HL-60 (cell line): ENCODE measurements around the gene DIAPH3.

Source experiments
- DNase-seq, 2 experiments: peaks; one replicate each; pipeline ENCODE4 v3.0.0-alpha.2; 2010 to 2020; ENCODE audit warnings: low read depth in 1 of 2, low spot score in 1 of 2
- H3K27ac ChIP-seq: fragments of 250-450 bp; sonication (Bioruptor Pico); replicated peaks from 2 replicates; pipeline ENCODE4 v1.5.1; 2020; ENCODE audit warnings: mild to moderate bottlenecking, moderate library complexity
- H3K27me3 ChIP-seq: fragments of 250-450 bp; sonication (Bioruptor Pico); 2 replicates; pipeline ENCODE4 v1.5.1; 2021; ENCODE audit warnings: mild to moderate bottlenecking, moderate library complexity; ENCODE audit not compliant: insufficient read depth, poor library complexity, severe bottlenecking
- H3K4me3 ChIP-seq: replicated peaks from 2 replicates; pipeline ENCODE4 v1.5.1; 2011; ENCODE audit warnings: mild to moderate bottlenecking, control low read depth, low read length; ENCODE audit not compliant: insufficient read depth
- GABPA ChIP-seq: IDR thresholded peaks from 2 replicates; pipeline ENCODE4 v1.6.1; 2012; ENCODE audit warnings: low read depth
- POLR2AphosphoS5 ChIP-seq: IDR thresholded peaks from 2 replicates; pipeline ENCODE4 v1.6.1; 2012; ENCODE audit warnings: low read depth
- SPI1 ChIP-seq: IDR thresholded peaks from 2 replicates; pipeline ENCODE4 v1.6.1; 2012; ENCODE audit warnings: low read depth, mild to moderate bottlenecking, borderline replicate concordance
- TF ChIP-seq, protein P1 (sequence below): IDR thresholded peaks from one replicate; pipeline ENCODE4 v1.5.1; 2011; ENCODE audit warnings: low read length, control low read depth, inconsistent platforms; ENCODE audit not compliant: insufficient read depth
- TF ChIP-seq, protein P2 (sequence below): IDR thresholded peaks from 2 replicates; pipeline ENCODE4 v1.6.1; 2012; ENCODE audit warnings: low read depth; ENCODE audit not compliant: insufficient replicate concordance

Gene DIAPH3

DNA sequence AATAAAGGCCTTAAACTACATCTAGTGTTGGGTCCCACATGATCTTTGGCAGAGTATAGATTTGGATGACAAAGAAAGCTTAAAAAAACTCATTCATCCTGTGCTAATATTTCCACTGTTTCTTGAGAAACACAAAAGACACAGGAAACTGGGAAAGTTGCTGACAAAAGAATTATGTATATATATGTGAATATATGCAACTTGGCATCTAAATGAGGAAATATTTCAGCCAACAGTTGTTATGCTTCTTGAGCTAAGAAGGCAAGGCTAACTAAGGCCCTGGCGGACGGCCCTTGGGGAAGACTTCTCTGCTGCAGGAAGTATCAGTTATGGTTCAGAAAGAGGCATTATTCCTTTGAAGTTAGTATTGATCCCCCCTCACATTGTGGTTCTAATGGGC lies 491.8 kb downstream of the DIAPH3 start:
- no peak overlapping the region for H3K4me3 ChIP-seq
- DNase-seq: no peak
- TF ChIP-seq, protein P1, sequence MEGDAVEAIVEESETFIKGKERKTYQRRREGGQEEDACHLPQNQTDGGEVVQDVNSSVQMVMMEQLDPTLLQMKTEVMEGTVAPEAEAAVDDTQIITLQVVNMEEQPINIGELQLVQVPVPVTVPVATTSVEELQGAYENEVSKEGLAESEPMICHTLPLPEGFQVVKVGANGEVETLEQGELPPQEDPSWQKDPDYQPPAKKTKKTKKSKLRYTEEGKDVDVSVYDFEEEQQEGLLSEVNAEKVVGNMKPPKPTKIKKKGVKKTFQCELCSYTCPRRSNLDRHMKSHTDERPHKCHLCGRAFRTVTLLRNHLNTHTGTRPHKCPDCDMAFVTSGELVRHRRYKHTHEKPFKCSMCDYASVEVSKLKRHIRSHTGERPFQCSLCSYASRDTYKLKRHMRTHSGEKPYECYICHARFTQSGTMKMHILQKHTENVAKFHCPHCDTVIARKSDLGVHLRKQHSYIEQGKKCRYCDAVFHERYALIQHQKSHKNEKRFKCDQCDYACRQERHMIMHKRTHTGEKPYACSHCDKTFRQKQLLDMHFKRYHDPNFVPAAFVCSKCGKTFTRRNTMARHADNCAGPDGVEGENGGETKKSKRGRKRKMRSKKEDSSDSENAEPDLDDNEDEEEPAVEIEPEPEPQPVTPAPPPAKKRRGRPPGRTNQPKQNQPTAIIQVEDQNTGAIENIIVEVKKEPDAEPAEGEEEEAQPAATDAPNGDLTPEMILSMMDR: no peak
- TF ChIP-seq GABPA: no peak
- TF ChIP-seq, protein P2, sequence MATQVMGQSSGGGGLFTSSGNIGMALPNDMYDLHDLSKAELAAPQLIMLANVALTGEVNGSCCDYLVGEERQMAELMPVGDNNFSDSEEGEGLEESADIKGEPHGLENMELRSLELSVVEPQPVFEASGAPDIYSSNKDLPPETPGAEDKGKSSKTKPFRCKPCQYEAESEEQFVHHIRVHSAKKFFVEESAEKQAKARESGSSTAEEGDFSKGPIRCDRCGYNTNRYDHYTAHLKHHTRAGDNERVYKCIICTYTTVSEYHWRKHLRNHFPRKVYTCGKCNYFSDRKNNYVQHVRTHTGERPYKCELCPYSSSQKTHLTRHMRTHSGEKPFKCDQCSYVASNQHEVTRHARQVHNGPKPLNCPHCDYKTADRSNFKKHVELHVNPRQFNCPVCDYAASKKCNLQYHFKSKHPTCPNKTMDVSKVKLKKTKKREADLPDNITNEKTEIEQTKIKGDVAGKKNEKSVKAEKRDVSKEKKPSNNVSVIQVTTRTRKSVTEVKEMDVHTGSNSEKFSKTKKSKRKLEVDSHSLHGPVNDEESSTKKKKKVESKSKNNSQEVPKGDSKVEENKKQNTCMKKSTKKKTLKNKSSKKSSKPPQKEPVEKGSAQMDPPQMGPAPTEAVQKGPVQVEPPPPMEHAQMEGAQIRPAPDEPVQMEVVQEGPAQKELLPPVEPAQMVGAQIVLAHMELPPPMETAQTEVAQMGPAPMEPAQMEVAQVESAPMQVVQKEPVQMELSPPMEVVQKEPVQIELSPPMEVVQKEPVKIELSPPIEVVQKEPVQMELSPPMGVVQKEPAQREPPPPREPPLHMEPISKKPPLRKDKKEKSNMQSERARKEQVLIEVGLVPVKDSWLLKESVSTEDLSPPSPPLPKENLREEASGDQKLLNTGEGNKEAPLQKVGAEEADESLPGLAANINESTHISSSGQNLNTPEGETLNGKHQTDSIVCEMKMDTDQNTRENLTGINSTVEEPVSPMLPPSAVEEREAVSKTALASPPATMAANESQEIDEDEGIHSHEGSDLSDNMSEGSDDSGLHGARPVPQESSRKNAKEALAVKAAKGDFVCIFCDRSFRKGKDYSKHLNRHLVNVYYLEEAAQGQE: no peak
- no peak for TF ChIP-seq POLR2AphosphoS5
- no peak for TF ChIP-seq SPI1
- H3K27me3 ChIP-seq: no peaks in the 10 kb centered on the region
- H3K27ac ChIP-seq: no peak overlapping the region

DNA sequence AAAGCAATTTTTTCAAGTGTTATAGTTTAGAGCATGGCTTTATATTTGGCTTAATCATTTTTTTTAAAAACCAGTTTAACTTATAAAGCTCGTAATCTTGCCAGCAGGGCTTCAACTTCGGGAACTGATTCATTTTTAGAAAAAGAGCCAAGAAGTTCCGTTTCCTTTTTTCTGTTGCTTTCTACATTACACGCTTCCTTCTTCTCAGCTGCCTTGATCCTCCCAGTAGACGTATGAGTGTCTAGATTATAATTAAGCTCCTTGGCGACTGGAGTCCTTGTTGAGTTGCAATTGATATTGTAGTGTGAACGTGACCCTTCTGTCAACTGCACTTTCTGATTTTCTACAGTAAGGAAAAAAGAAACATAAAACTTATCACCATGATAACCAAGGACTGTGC lies 497.2 kb downstream of the DIAPH3 start:
- TF ChIP-seq SPI1 (peak; percentile 59; the same call in 1 of the 2 replicates), GABPA (no peak)
- Histone ChIP-seq H3K4me3 (no peak overlapping the region), H3K27ac (no peak overlapping the region)

DNA sequence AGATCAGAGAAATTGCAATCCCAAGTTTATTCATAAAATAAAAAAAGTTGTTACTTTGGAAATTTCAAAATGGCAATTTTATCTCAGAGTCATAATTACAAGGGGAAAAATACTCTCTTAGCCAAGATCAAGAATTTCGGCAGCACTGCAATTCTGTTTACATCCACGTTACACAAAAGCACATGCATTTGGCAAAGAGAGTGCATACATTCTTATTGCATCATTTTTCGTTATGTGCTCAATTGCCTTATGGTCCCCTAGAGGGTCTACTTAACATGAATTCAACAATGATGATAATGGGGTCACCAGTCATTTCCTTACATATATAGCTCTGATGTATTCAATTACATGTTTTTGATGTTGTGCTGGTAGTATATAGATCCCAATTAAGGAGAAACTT lies 498.0 kb downstream of the DIAPH3 start:
- TF ChIP-seq, protein P2: no peak
- TF ChIP-seq, protein P1: no peak
- TF ChIP-seq SPI1: no peak
- TF ChIP-seq GABPA: no peak
- TF ChIP-seq POLR2AphosphoS5: no peak
- Histone ChIP-seq H3K27me3 (no peaks in the 10 kb centered on the region), H3K4me3 (no peak overlapping the region), H3K27ac (no peak overlapping the region)
- DNase-seq: no peak

More for the DNA sequence above, 497.2 kb downstream of the DIAPH3 start:
- no peaks in the 10 kb centered on the region for H3K27me3 ChIP-seq
- peak in 1 of 2 experiments; percentile 26 for DNase-seq

DNA sequence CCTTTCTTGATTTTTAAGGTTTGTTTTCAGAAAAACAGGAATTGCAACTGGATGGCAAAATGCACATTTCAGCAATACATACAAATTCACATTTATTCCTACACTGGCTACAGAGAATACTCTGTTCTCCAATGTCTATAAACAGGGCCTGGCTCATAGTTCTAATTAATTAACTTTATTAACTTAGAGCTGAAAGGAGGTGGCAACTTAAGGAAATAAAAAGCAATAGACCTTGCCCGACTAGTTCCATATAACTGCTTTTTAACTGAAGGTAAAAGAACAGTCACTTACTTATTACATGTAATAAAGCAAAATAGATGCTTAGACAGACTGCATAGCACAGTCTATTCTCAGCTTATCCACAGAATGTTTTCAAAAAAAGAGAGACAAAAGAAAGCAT lies 498.5 kb downstream of the DIAPH3 start:
- DNase-seq: no peak
- Histone ChIP-seq H3K27ac (no peak overlapping the region), H3K4me3 (no peak overlapping the region), H3K27me3 (no peaks in the 10 kb centered on the region)
- TF ChIP-seq POLR2AphosphoS5: no peak
- TF ChIP-seq, protein P2: no peak
- TF ChIP-seq, protein P1: no peak
- no peak for TF ChIP-seq SPI1
- TF ChIP-seq GABPA: no peak
